Measurements from ENCODE around the gene DAP.

Gene DAP

GRCh38 chr5:10710513-10711128, 50.4 kb downstream of the DAP start:
- DNase-seq (ENCODE audit: low read depth, low spot score): no peak

GRCh38 chr5:10709933-10710332, 51.1 kb downstream of the DAP start:
- DNase-seq (ENCODE audit: low read depth, low spot score): no peak

GRCh38 chr5:10709409-10709808, 51.6 kb downstream of the DAP start:
- DNase-seq (ENCODE audit: low read depth, low spot score): no peak

- DNase-seq (ENCODE audit: low read depth, low spot score): no peak
These were observed 52.7 kb downstream of the DAP start for GRCh38 chr5:10708189-10708944.

- DNase-seq (ENCODE audit: low read depth, low spot score): no peak
These were observed 53.6 kb downstream of the DAP start for GRCh38 chr5:10707198-10708142.

GRCh38 chr5:10706326-10706725, 54.7 kb downstream of the DAP start:
- DNase-seq (ENCODE audit: low read depth, low spot score): no peak

GRCh38 chr5:10705747-10706146, 55.3 kb downstream of the DAP start:
- no peak for DNase-seq (ENCODE audit: low read depth, low spot score)

GRCh38 chr5:10704949-10705621, 55.9 kb downstream of the DAP start:
- DNase-seq (ENCODE audit: low read depth, low spot score): no peak

- DNase-seq (ENCODE audit: low read depth, low spot score): no peak
These were observed 57.4 kb downstream of the DAP start for GRCh38 chr5:10703676-10704075.

GRCh38 chr5:10702911-10703491, 58.0 kb downstream of the DAP start:
- DNase-seq (ENCODE audit: low read depth, low spot score): no peak

- DNase-seq (ENCODE audit: low read depth, low spot score): no peak
These were observed 58.9 kb downstream of the DAP start for GRCh38 chr5:10702040-10702629.

- no peak for DNase-seq (ENCODE audit: low read depth, low spot score)
These were observed 59.4 kb downstream of the DAP start for GRCh38 chr5:10701567-10702039.

- DNase-seq (ENCODE audit: low read depth, low spot score): no peak
These were observed 60.5 kb downstream of the DAP start for GRCh38 chr5:10700516-10700915.

GRCh38 chr5:10699987-10700386, 61.0 kb downstream of the DAP start:
- no peak for DNase-seq (ENCODE audit: low read depth, low spot score)

- DNase-seq (ENCODE audit: low read depth, low spot score): no peak
These were observed 61.7 kb downstream of the DAP start for GRCh38 chr5:10699281-10699874.

GRCh38 chr5:10695759-10696543, 65.1 kb downstream of the DAP start:
- no peak for DNase-seq (ENCODE audit: low read depth, low spot score)

GRCh38 chr5:10695055-10695649, 65.9 kb downstream of the DAP start:
- DNase-seq (ENCODE audit: low read depth, low spot score): no peak

- DNase-seq (ENCODE audit: low read depth, low spot score): no peak
These were observed 68.9 kb downstream of the DAP start for GRCh38 chr5:10691826-10692785.
